ENCODE data around the gene IL1RAPL2.

Gene IL1RAPL2

DNA sequence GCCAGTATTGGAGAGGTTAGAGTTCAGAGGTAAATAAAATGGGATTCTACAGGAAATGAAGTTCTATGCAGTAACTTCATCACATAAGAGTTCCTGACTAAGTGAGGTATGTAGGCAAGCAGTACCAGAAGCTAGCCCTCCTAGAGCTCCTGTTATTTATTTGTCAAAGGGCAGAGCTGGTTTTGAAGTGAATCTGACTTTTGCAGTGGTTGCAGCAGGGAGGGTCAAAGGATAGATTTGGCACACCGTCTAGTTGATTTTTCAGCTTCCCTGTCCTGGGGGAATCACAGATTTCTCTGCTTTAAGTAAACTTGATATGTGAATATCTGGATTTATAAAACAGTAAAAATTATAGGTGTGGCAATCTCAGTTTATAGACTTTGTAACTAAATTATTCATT, 130.7 kb downstream of the IL1RAPL2 start:
- Histone ChIP-seq H3K4me1 (ENCODE audit: insufficient read depth, low read length) (no peaks in the 10 kb centered on the region), H3K27me3 (ENCODE audit: insufficient read depth, low read length) (no peaks in the 10 kb centered on the region), H3K4me3 (ENCODE audit: low read length) (no peak overlapping the region), H3K36me3 (ENCODE audit: insufficient read depth, low read length) (no peaks in the 10 kb centered on the region), H2AFZ (ENCODE audit: low read depth, low read length) (no peak overlapping the region), H3K9me3 (ENCODE audit: low read length) (no peaks in the 10 kb centered on the region)

DNA sequence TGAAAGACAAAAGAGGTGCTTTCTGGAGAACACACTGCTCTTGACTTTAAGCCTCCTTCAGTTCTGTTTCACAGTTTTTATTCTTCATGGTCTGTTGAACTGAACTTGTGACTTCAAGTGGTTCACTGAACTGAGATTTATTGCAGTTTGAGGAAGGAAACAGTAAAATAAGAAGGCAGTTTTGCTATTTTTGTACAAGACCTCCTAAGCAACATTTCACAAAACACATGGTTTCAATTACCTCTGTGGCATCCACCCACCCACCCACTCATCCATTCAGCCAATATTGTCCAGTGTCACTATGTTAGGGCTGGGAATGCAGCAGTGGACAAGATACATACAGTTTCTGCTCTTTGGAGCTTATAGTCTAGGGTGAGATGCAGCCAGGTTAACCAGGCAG, 131.3 kb downstream of the IL1RAPL2 start:
- no peaks in the 10 kb centered on the region for H3K27me3 ChIP-seq (ENCODE audit: insufficient read depth, low read length)
- no peak overlapping the region for H2AFZ ChIP-seq (ENCODE audit: low read depth, low read length)
- no peak overlapping the region for H3K4me3 ChIP-seq (ENCODE audit: low read length)
- no peaks in the 10 kb centered on the region for H3K36me3 ChIP-seq (ENCODE audit: insufficient read depth, low read length)
- no peaks in the 10 kb centered on the region for H3K4me1 ChIP-seq (ENCODE audit: insufficient read depth, low read length)
- H3K9me3 ChIP-seq (ENCODE audit: low read length) = no peaks in the 10 kb centered on the region

DNA sequence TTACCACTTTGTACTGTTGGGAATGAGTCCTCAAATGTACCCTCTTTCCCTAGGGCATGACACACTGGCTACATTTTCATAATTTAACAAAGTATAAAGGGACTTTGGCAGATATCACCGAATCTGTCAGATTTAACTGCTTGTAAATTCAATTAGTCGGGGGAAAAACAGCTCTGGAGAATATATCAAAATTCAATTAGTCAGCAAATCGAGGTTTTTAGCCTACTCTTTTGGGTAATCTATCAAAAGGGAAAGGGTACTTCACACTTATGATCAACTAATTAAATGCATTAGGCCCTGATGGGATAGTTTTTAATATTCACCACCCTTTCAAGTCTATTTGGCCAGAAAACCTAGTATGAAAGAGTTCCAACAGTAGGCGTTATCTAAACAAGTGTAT, 141.0 kb downstream of the IL1RAPL2 start:
- Histone ChIP-seq H3K36me3 (ENCODE audit: insufficient read depth, low read length) (no peaks in the 10 kb centered on the region), H3K4me3 (ENCODE audit: low read length) (no peak overlapping the region), H3K9me3 (ENCODE audit: low read length) (no peaks in the 10 kb centered on the region), H3K4me1 (ENCODE audit: insufficient read depth, low read length) (no peaks in the 10 kb centered on the region), H2AFZ (ENCODE audit: low read depth, low read length) (no peak overlapping the region), H3K27me3 (ENCODE audit: insufficient read depth, low read length) (no peaks in the 10 kb centered on the region)

DNA sequence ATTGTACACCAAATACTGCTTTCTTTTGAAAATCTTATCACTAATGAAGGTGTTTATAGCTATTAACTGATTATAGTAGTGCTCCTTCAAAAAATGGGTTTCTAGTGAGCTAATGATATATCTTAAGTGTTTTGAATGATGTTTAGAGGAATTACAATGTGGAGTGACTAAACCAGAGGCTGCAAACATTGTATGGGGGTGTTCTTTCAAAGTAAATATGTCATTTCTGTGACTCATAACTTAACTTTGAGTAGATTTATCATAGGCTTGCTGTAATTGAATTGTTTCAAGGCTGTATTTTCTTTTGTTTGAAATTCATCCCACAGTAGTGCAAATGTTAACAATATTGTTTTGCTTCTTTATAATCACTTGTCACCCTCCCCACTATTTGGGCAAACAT, 141.6 kb downstream of the IL1RAPL2 start:
- H3K36me3 ChIP-seq (ENCODE audit: insufficient read depth, low read length) = no peaks in the 10 kb centered on the region
- H2AFZ ChIP-seq (ENCODE audit: low read depth, low read length) = no peak overlapping the region
- H3K4me1 ChIP-seq (ENCODE audit: insufficient read depth, low read length) = no peaks in the 10 kb centered on the region
- H3K4me3 ChIP-seq (ENCODE audit: low read length) = no peak overlapping the region
- H3K27me3 ChIP-seq (ENCODE audit: insufficient read depth, low read length) = no peaks in the 10 kb centered on the region
- H3K9me3 ChIP-seq (ENCODE audit: low read length) = no peaks in the 10 kb centered on the region

DNA sequence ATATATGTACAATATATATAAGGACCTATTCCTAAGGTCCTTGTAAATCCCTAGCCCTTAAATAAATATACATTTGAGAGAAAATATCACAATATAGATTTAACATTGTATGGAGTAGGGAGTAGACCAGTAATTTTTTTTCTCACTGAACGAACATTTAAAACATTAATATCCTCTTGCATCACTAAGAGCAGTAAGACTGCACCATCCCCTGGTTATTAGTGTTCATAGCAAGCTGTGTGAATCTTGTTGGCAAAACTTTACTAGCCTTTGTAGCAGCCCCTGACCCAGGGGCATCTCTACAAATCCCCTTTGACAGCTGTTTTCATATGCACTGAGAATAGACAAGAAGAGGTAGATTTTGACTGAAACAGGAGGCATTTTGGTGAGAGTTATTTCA, 146.5 kb downstream of the IL1RAPL2 start:
- no peaks in the 10 kb centered on the region for H3K9me3 ChIP-seq (ENCODE audit: low read length)
- H3K4me1 ChIP-seq (ENCODE audit: insufficient read depth, low read length) = no peaks in the 10 kb centered on the region
- no peaks in the 10 kb centered on the region for H3K27me3 ChIP-seq (ENCODE audit: insufficient read depth, low read length)
- no peak overlapping the region for H2AFZ ChIP-seq (ENCODE audit: low read depth, low read length)
- no peak overlapping the region for H3K4me3 ChIP-seq (ENCODE audit: low read length)
- H3K36me3 ChIP-seq (ENCODE audit: insufficient read depth, low read length) = no peaks in the 10 kb centered on the region

DNA sequence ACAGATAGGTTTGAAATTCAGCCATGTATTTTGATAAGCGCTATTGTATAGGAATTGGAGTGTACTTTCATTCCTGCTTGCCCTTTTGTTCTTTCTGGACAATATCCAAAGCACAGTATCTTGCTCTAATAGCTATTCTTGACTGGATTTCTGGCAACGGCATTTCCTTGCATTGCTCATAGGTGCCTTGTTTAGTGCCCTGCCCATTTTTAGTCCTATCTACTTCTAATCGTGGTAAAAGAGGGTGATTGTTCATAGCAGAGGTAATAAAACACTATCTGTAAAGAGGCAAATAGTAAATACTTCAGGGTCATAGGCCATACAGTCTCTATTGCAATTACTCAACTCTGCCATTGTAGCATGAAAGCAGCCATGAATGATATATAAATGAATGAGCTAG, 155.9 kb downstream of the IL1RAPL2 start:
- no peaks in the 10 kb centered on the region for H3K27me3 ChIP-seq (ENCODE audit: insufficient read depth, low read length)
- no peaks in the 10 kb centered on the region for H3K36me3 ChIP-seq (ENCODE audit: insufficient read depth, low read length)
- no peak overlapping the region for H2AFZ ChIP-seq (ENCODE audit: low read depth, low read length)
- H3K4me1 ChIP-seq (ENCODE audit: insufficient read depth, low read length) = no peaks in the 10 kb centered on the region
- no peak overlapping the region for H3K4me3 ChIP-seq (ENCODE audit: low read length)
- H3K9me3 ChIP-seq (ENCODE audit: low read length) = no peaks in the 10 kb centered on the region

DNA sequence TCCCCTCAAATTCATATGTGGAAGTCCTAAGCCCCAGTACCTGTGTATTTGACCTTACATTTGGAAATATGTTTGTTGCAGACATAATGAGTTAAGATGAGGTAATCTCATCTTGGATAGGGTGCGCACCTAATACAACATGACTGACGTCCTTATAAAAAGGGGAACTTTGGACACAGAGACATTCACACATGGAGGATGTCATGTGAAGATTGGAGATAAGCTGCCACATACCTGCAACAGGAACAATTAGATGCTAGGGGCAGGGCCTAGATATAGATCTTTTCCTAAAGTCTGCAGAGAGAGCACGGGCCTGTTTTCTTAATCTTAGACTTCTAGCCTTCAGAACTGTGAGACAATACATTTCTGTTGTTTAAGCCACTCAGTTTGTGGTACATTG, 162.5 kb downstream of the IL1RAPL2 start:
- H2AFZ ChIP-seq (ENCODE audit: low read depth, low read length) = no peak overlapping the region
- H3K4me1 ChIP-seq (ENCODE audit: insufficient read depth, low read length) = no peaks in the 10 kb centered on the region
- H3K9me3 ChIP-seq (ENCODE audit: low read length) = no peaks in the 10 kb centered on the region
- no peaks in the 10 kb centered on the region for H3K36me3 ChIP-seq (ENCODE audit: insufficient read depth, low read length)
- no peaks in the 10 kb centered on the region for H3K27me3 ChIP-seq (ENCODE audit: insufficient read depth, low read length)
- no peak overlapping the region for H3K4me3 ChIP-seq (ENCODE audit: low read length)

DNA sequence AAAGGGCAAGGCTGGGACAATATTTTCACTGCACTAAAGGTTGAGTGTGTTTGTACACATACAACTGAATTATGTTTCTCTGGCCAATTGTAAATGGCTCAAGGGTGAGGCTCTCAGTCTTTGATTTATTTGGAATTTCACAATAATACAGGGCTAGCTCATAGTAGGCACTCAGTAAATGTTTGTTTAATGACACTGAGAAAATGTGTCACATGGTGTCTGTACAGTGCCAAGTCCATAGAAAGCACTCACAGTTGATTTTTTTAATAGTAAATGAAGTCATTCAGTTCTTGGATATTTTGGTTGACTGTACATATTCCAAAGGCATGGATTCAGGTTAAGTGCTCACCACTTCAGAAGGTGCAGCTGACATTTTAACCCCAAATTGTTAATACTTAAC, 176.4 kb downstream of the IL1RAPL2 start:
- H3K4me1 ChIP-seq (ENCODE audit: insufficient read depth, low read length) = no peaks in the 10 kb centered on the region

DNA sequence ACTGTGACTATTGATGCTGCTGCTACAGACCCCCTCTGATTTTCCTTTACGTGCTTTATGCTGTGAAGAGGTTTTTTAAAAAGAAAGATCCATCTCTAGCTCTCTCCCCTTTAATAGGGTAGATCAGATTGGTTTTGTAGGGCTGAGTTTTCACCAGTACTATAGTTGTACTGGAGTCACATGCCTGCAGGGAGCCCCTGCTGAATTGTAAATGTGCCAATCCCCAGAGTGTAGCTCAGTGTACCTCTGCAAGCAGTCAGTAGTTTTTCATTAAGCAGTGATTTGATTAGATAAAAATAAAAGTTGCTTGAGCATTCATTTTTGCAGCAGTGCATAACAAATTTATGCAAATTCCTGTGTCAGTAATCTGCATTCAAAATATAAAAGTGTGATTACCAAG, 179.2 kb downstream of the IL1RAPL2 start:
- Histone ChIP-seq H3K4me3 (ENCODE audit: low read length) (no peak overlapping the region), H3K4me1 (ENCODE audit: insufficient read depth, low read length) (no peaks in the 10 kb centered on the region), H3K9me3 (ENCODE audit: low read length) (no peaks in the 10 kb centered on the region), H2AFZ (ENCODE audit: low read depth, low read length) (no peak overlapping the region), H3K36me3 (ENCODE audit: insufficient read depth, low read length) (no peaks in the 10 kb centered on the region), H3K27me3 (ENCODE audit: insufficient read depth, low read length) (peaks cover 2% of the 10 kb centered on the region)

More for the DNA sequence above, 176.4 kb downstream of the IL1RAPL2 start:
- Histone ChIP-seq H3K9me3 (ENCODE audit: low read length) (no peaks in the 10 kb centered on the region), H2AFZ (ENCODE audit: low read depth, low read length) (no peak overlapping the region), H3K27me3 (ENCODE audit: insufficient read depth, low read length) (peaks cover 2% of the 10 kb centered on the region), H3K36me3 (ENCODE audit: insufficient read depth, low read length) (no peaks in the 10 kb centered on the region), H3K4me3 (ENCODE audit: low read length) (no peak overlapping the region)

DNA sequence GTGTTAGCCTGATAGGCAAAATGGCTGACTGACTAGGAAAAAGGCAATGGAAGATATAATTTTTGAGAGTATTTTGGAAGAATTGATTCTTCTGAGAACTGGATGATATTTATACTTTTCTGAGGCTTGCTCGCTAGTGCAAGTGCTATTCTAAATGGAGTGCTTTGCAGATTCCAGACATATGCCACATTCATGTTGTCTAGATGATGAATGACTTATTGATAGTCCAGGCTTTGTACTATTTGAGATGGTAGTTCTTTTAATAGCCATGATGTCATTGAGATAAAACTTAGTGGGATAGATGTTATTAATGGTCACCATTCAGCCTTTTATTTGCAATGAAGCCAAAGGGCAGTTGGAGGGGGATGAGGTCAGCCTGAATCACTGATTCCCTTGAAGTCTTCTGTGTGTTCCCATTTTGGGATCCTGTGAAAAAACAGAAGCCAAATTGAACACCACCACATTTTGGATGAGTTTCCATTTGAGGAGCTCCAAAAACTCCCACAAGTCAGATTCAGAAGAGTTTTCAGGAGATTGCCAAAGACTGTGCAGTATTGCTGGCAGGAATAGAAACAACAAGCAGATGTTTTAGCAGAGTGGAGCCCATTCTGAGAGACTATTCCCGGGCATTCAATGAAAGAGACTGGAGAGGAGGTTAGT, 184.1 kb downstream of the IL1RAPL2 start:
- H3K36me3 ChIP-seq (ENCODE audit: insufficient read depth, low read length) = no peaks in the 10 kb centered on the region
- H3K27me3 ChIP-seq (ENCODE audit: insufficient read depth, low read length) = no peaks in the 10 kb centered on the region

DNA sequence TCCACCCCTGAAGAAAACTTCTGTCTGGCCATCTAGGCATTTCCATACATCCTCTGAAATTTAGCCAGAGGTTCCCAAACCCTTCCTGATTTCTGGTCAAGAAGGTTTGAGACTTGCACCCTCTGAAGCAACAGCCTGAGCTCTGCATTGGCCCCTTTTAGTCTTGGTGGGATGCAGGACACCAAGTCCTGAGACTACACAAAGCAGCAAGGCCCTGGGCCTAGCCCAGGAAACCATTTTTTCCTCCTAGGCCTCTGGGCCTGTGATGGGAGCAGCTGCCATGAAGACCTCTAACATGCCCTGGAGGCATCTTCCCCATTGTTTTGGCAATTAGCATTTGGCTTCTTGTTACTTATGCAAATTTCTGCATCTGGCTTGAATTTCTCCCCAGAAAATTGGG, 196.6 kb downstream of the IL1RAPL2 start:
- H3K27me3 ChIP-seq (ENCODE audit: insufficient read depth, low read length) = no peaks in the 10 kb centered on the region
- H3K4me3 ChIP-seq (ENCODE audit: low read length) = no peak overlapping the region
- no peaks in the 10 kb centered on the region for H3K4me1 ChIP-seq (ENCODE audit: insufficient read depth, low read length)
- H2AFZ ChIP-seq (ENCODE audit: low read depth, low read length) = no peak overlapping the region
- no peaks in the 10 kb centered on the region for H3K36me3 ChIP-seq (ENCODE audit: insufficient read depth, low read length)
- no peaks in the 10 kb centered on the region for H3K9me3 ChIP-seq (ENCODE audit: low read length)

More for the DNA sequence above, 184.1 kb downstream of the IL1RAPL2 start:
- H3K4me3 ChIP-seq (ENCODE audit: low read length) = no peak overlapping the region
- no peak overlapping the region for H2AFZ ChIP-seq (ENCODE audit: low read depth, low read length)
- no peaks in the 10 kb centered on the region for H3K4me1 ChIP-seq (ENCODE audit: insufficient read depth, low read length)
- H3K9me3 ChIP-seq (ENCODE audit: low read length) = no peaks in the 10 kb centered on the region

DNA sequence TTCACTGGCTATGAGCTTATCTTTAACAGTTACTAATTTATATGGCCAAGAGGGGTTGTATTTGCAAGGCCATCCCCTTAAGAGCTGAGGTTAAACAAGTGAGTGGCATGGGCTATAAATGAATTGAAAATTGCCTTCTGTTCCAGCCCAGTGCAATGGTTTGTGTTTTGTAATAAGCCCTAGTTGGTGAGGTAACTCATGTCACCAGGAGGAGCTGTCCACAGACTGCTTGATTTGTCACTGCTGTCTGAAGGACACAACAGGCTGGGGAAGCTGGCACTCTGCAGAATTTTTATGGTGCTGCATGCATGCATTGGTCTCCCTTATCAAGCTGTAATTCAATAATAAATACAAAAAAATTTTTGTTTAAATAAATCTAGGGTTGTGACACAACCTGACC, 223.8 kb downstream of the IL1RAPL2 start:
- Histone ChIP-seq H3K36me3 (ENCODE audit: insufficient read depth, low read length) (no peaks in the 10 kb centered on the region), H2AFZ (ENCODE audit: low read depth, low read length) (no peak overlapping the region), H3K4me1 (ENCODE audit: insufficient read depth, low read length) (no peaks in the 10 kb centered on the region), H3K9me3 (ENCODE audit: low read length) (no peaks in the 10 kb centered on the region), H3K4me3 (ENCODE audit: low read length) (no peak overlapping the region), H3K27me3 (ENCODE audit: insufficient read depth, low read length) (no peaks in the 10 kb centered on the region)

DNA sequence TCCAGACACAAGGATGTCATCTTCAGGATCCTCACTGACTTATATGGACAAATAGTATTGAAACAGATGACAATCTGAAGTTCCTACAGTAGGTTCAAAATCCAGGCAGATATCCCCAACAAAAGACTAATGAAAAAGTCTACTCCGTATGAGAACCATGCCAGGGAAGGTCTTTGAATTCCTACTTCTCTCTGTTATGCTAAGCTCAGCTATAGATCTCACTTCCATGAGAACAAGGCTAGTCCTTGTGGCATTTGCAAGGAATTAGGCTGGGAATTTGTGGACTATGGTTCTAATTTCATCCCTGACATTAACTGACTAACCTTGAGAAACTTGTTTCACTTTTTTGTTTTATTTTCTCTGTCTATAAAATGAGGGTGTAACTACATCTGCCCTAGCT, 229.8 kb downstream of the IL1RAPL2 start:
- Histone ChIP-seq H2AFZ (ENCODE audit: low read depth, low read length) (no peak overlapping the region), H3K4me1 (ENCODE audit: insufficient read depth, low read length) (no peaks in the 10 kb centered on the region), H3K4me3 (ENCODE audit: low read length) (no peak overlapping the region), H3K36me3 (ENCODE audit: insufficient read depth, low read length) (no peaks in the 10 kb centered on the region), H3K27me3 (ENCODE audit: insufficient read depth, low read length) (no peaks in the 10 kb centered on the region), H3K9me3 (ENCODE audit: low read length) (no peaks in the 10 kb centered on the region)

DNA sequence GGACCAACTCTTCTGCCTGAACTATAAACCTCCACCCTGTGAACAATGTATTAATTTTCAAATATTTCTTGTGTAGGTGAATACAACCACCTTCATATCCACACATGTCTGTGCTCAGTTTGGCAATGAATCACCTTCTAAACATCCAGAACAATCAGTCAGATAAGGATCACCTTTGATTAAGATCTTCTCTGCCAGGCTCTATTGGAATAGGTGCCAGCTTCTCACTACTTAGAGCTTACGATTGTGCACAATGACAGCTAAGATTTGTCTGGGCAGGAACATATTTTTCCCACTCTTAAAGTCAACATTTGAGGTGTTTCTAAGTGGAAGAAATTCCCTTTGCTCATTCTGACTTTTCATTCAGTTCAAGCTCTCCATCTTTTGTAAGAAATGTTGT, 237.2 kb downstream of the IL1RAPL2 start:
- Histone ChIP-seq H2AFZ (ENCODE audit: low read depth, low read length) (no peak overlapping the region), H3K36me3 (ENCODE audit: insufficient read depth, low read length) (no peaks in the 10 kb centered on the region), H3K9me3 (ENCODE audit: low read length) (no peaks in the 10 kb centered on the region), H3K27me3 (ENCODE audit: insufficient read depth, low read length) (peaks cover 3% of the 10 kb centered on the region), H3K4me3 (ENCODE audit: low read length) (no peak overlapping the region), H3K4me1 (ENCODE audit: insufficient read depth, low read length) (no peaks in the 10 kb centered on the region)

Data from neuron (in vitro differentiated cells).